ENCODE measurements around the gene PDF.

The PDF gene

GRCh38 chr16:69330286-69331109 is at the start of gene PDF:
TSS of gene PDF (minus strand) at chr16:69330588. CDS start at chr16:69330570, 18 bp downstream.
- no peak for TF ChIP-seq CTCF (IDR thresholded peaks at IDR 0.05; ENCODE audit: low read depth, low read length, missing control alignments)
- in situ Hi-C loops (cut with HindIII; ENCODE audit: low sequenced_read_pairs): no loop called here
- H3K4me3 ChIP-seq (ENCODE audit: low read depth, low read length): peak within 1 kb of the TSS; percentile 67
- DNase-seq (ENCODE audit: low read depth): peak; percentile 75

- H3K4me3 ChIP-seq (ENCODE audit: low read depth, low read length): no peak overlapping the region
- no peak for DNase-seq (ENCODE audit: low read depth)
- no peak for TF ChIP-seq CTCF (IDR thresholded peaks at IDR 0.05; ENCODE audit: low read depth, low read length, missing control alignments)
- in situ Hi-C loops (cut with HindIII; ENCODE audit: low sequenced_read_pairs): no loop called here
These were observed 48.4 kb upstream of the PDF start for GRCh38 chr16:69378760-69379159.

- DNase-seq (ENCODE audit: low read depth): no peak
- no peak overlapping the region for H3K4me3 ChIP-seq (ENCODE audit: low read depth, low read length)
- TF ChIP-seq CTCF (IDR thresholded peaks at IDR 0.05; ENCODE audit: low read depth, low read length, missing control alignments): no peak
- in situ Hi-C loops (cut with HindIII; ENCODE audit: low sequenced_read_pairs): no loop called here
These were observed 47.6 kb upstream of the PDF start for GRCh38 chr16:69378036-69378435.

- H3K4me3 ChIP-seq (ENCODE audit: low read depth, low read length): no peak overlapping the region
- no peak for DNase-seq (ENCODE audit: low read depth)
- TF ChIP-seq CTCF (IDR thresholded peaks at IDR 0.05; ENCODE audit: low read depth, low read length, missing control alignments): no peak
- in situ Hi-C loops (cut with HindIII; ENCODE audit: low sequenced_read_pairs): no loop called here
These were observed 46.1 kb upstream of the PDF start for GRCh38 chr16:69376393-69377059.

- in situ Hi-C loops (cut with HindIII; ENCODE audit: low sequenced_read_pairs): no loop called here
- H3K4me3 ChIP-seq (ENCODE audit: low read depth, low read length): no peak overlapping the region
- DNase-seq (ENCODE audit: low read depth): no peak
- no peak for TF ChIP-seq CTCF (IDR thresholded peaks at IDR 0.05; ENCODE audit: low read depth, low read length, missing control alignments)
These were observed 42.6 kb upstream of the PDF start for GRCh38 chr16:69373019-69373418.

- in situ Hi-C loops (cut with HindIII; ENCODE audit: low sequenced_read_pairs): no loop called here
- no peak overlapping the region for H3K4me3 ChIP-seq (ENCODE audit: low read depth, low read length)
- no peak for DNase-seq (ENCODE audit: low read depth)
- TF ChIP-seq CTCF (IDR thresholded peaks at IDR 0.05; ENCODE audit: low read depth, low read length, missing control alignments): no peak
These were observed 41.2 kb upstream of the PDF start for GRCh38 chr16:69371564-69371963.
